ENCODE data around the gene MAF.

GRCh38 chr16:79647586-79647985, 47.0 kb upstream of the MAF start:
- TF ChIP-seq EZH2 (IDR thresholded peaks at IDR 0.05; ENCODE audit: borderline replicate concordance, low read depth, low read length, severe bottlenecking): no peak
- TF ChIP-seq CTCF (IDR thresholded peaks at IDR 0.05; ENCODE audit: borderline replicate concordance, extremely low read depth, low read length, poor library complexity, severe bottlenecking): no peak

Measured in DND-41 (cell line).